K562 (cell line): ENCODE measurements around the gene RAP2C. TPM values are rescaled to one million over a fixed set of nuclear protein-coding genes. Genes with fewer than 3 reads are reported as not detected.
A peak's percentile ranks its signal among the peaks of the same experiment; 100 is the strongest.

Experiments
- CBX3 ChIP-seq, 2 experiments: IDR thresholded peaks; 1 replicate in 1 of 2; 2 replicates in 1 of 2; pipeline ENCODE4 v1.6.1; 2012; ENCODE audit warnings: inconsistent platforms in 2 of 2, low read length in 2 of 2, borderline replicate concordance in 1 of 2, control low read depth in 1 of 2
- CREM ChIP-seq: IDR thresholded peaks from 2 replicates; pipeline ENCODE4 v1.6.1; 2014; ENCODE audit warnings: antibody characterized with exemption, low read depth
- EP300 ChIP-seq: IDR thresholded peaks from 2 replicates; pipeline ENCODE4 v1.6.1; 2012; ENCODE audit warnings: low read length, improper control_type of control experiment
- ILF3 ChIP-seq: fragments of 450-650 bp; IDR thresholded peaks from 2 replicates; pipeline ENCODE4 v1.6.1; 2018; ENCODE audit warnings: antibody characterized with exemption, mild to moderate bottlenecking, moderate library complexity, borderline replicate concordance
- L3MBTL2 ChIP-seq: fragments of 450-650 bp; IDR thresholded peaks from 2 replicates; pipeline ENCODE4 v1.6.1; 2016; ENCODE audit warnings: mild to moderate bottlenecking, moderate library complexity
- MAFF ChIP-seq: IDR thresholded peaks from 2 replicates; pipeline ENCODE4 v1.6.1; 2012; ENCODE audit warnings: low read length, improper control_type of control experiment
- TCFL5 ChIP-seq: fragments of 250-450 bp; sonication (Bioruptor Pico); conservative IDR thresholded peaks from 2 replicates; pipeline ENCODE4 v1.6.1; 2021; ENCODE audit warnings: mild to moderate bottlenecking, moderate library complexity, matching md5 sums
- ZFX ChIP-seq: sonication (generic); formaldehyde crosslinking; IDR thresholded peaks from 2 replicates; pipeline ENCODE4 v1.8.0; 2022; ENCODE audit warnings: mild to moderate bottlenecking, missing genetic modification reagents, moderate library complexity
- ZNF263 ChIP-seq: sonication (generic); formaldehyde crosslinking; IDR thresholded peaks from 2 replicates; pipeline ENCODE4 v1.8.0; 2022; ENCODE audit warnings: mild to moderate bottlenecking, missing genetic modification reagents, borderline replicate concordance
- ZNF695 ChIP-seq: fragments of 450-650 bp; formaldehyde crosslinking; IDR thresholded peaks from 2 replicates; pipeline ENCODE4 v1.4.0; 2020; ENCODE audit warnings: mild to moderate bottlenecking, moderate library complexity
- polyA plus RNA-seq, 8 experiments: library from polyadenylated mRNA; depleted of rRNA in 4 of 8; stranded (reverse) in 5 of 8; unstranded in 3 of 8; fragments of >200 nt; fragmentation: Nextera tagmentation in 2 of 8; fragmentation: Illumina TruSeq in 1 of 8; extraction: Ambion mirVana in 2 of 8; extraction: Trizol in 1 of 8; gene quantifications; 2 replicates each; pipeline versions ENCODE4 v1.2.1 to v1.2.3, GENCODE V29; 2011 to 2014; ENCODE audit warnings: inconsistent platforms in 1 of 8, missing spikeins in 1 of 8
- total RNA-seq, 7 experiments: library from RNA; depleted of rRNA in 6 of 7; stranded (reverse); fragments of >200 nt in 6 of 7; fragmentation: Illumina TruSeq in 2 of 7; extraction: Trizol in 2 of 7; gene quantifications; 2 replicates each; pipeline versions ENCODE4 v1.2.1 to v1.2.3, GENCODE V29; 2011 to 2021; ENCODE audit warnings: low replicate concordance in 1 of 7
- TF ChIP-seq, protein P1 (sequence below), 3 experiments: fragments of 200-800 bp in 1 of 3; fragments of 250-450 bp in 1 of 3; fragments of 450-650 bp in 1 of 3; sonication (Bioruptor Pico) in 1 of 3; sonication (Bioruptor generic) in 1 of 3; formaldehyde crosslinking in 1 of 3; IDR thresholded peaks; 2 replicates each; pipeline versions ENCODE4 v1.6.1 to v1.8.0; 2016 to 2022; ENCODE audit warnings: mild to moderate bottlenecking in 2 of 3, missing genetic modification characterization in 2 of 3, missing compliant biosample characterization in 1 of 3, moderate library complexity in 1 of 3
- TF ChIP-seq, protein P2 (sequence below): fragments of 450-650 bp; IDR thresholded peaks from 2 replicates; pipeline ENCODE4 v1.7.1; 2018; ENCODE audit warnings: mild to moderate bottlenecking, low read depth; ENCODE audit not compliant: partially characterized antibody
- TF ChIP-seq, protein P3 (sequence below): fragments of 150-350 bp; IDR thresholded peaks from 2 replicates; pipeline ENCODE4 v1.6.1; 2014; ENCODE audit warnings: low read depth, mild to moderate bottlenecking, low read length, borderline replicate concordance
- TF ChIP-seq, protein P4 (sequence below), 2 experiments: fragments of 250-450 bp in 1 of 2; fragments of 450-650 bp in 1 of 2; sonication (Bioruptor Pico) in 1 of 2; IDR thresholded peaks; 2 replicates each; pipeline versions ENCODE4 v1.6.1 to v1.8.0; 2016 to 2021; ENCODE audit warnings: mild to moderate bottlenecking in 2 of 2, moderate library complexity in 2 of 2, missing compliant biosample characterization in 1 of 2, missing genetic modification characterization in 1 of 2

The RAP2C gene
- total and polyA plus RNA-seq, 9 of the 15 experiments (the other 6 are each of a cell fraction or from before 2014, with no cell fraction given): 7.8 to 28.6 (median 18.6) TPM

DNA sequence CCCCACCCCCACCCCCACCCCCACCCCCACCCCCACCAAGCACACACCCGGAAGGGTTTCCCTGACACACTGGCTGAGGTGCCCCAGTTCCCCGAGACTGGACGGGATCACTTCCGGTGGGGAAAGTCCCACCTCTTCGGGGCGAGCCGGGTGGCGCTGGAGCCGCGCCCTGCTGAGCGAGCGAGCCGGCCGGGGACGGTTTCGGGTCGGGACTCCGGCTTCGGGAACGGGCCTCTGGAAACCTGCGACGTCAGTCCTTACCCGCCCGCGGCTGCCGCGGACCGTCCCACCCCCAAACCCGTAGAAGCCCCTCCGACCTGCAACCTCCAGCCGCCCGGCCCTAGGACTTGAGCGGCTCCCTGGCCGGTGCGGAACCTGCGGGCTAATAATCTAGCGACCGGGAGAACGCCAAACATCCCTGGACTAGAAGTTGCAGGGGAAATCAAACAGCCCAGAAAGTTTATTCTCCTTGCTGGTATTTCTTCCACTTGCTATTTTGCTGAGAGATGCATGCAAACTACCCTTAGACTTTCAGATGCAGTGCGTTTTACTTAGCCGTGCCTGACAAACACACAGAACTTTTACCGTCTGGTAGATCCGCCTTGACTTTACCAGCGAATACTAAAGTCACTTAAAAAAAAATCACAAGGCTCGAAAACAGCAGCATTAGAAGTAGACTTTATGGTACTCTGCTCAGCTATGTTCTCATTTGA, 991 bp downstream of the RAP2C start (continued):
- TF ChIP-seq, protein P1, sequence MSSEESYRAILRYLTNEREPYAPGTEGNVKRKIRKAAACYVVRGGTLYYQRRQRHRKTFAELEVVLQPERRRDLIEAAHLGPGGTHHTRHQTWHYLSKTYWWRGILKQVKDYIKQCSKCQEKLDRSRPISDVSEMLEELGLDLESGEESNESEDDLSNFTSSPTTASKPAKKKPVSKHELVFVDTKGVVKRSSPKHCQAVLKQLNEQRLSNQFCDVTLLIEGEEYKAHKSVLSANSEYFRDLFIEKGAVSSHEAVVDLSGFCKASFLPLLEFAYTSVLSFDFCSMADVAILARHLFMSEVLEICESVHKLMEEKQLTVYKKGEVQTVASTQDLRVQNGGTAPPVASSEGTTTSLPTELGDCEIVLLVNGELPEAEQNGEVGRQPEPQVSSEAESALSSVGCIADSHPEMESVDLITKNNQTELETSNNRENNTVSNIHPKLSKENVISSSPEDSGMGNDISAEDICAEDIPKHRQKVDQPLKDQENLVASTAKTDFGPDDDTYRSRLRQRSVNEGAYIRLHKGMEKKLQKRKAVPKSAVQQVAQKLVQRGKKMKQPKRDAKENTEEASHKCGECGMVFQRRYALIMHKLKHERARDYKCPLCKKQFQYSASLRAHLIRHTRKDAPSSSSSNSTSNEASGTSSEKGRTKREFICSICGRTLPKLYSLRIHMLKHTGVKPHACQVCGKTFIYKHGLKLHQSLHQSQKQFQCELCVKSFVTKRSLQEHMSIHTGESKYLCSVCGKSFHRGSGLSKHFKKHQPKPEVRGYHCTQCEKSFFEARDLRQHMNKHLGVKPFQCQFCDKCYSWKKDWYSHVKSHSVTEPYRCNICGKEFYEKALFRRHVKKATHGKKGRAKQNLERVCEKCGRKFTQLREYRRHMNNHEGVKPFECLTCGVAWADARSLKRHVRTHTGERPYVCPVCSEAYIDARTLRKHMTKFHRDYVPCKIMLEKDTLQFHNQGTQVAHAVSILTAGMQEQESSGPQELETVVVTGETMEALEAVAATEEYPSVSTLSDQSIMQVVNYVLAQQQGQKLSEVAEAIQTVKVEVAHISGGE (CRISPR knock-in tag; IDR thresholded peaks at IDR 0.05): peak in 2 of 3 experiments; percentile 89 to 98; a peak in 5 of 6 replicates
- peak; percentile 60 for TF ChIP-seq CREM
- no peak for TF ChIP-seq MAFF
- TF ChIP-seq, protein P2, sequence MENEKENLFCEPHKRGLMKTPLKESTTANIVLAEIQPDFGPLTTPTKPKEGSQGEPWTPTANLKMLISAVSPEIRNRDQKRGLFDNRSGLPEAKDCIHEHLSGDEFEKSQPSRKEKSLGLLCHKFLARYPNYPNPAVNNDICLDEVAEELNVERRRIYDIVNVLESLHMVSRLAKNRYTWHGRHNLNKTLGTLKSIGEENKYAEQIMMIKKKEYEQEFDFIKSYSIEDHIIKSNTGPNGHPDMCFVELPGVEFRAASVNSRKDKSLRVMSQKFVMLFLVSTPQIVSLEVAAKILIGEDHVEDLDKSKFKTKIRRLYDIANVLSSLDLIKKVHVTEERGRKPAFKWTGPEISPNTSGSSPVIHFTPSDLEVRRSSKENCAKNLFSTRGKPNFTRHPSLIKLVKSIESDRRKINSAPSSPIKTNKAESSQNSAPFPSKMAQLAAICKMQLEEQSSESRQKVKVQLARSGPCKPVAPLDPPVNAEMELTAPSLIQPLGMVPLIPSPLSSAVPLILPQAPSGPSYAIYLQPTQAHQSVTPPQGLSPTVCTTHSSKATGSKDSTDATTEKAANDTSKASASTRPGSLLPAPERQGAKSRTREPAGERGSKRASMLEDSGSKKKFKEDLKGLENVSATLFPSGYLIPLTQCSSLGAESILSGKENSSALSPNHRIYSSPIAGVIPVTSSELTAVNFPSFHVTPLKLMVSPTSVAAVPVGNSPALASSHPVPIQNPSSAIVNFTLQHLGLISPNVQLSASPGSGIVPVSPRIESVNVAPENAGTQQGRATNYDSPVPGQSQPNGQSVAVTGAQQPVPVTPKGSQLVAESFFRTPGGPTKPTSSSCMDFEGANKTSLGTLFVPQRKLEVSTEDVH: no peak
- TF ChIP-seq CBX3 (IDR thresholded peaks at IDR 0.05; ENCODE audit: borderline replicate concordance in 1 of 2, low read length in 2 of 2): no peak
- TF ChIP-seq ZNF695 (CRISPR knock-in tag): no peak
- TF ChIP-seq TCFL5 (CRISPR knock-in tag): no peak
- TF ChIP-seq, protein P3, sequence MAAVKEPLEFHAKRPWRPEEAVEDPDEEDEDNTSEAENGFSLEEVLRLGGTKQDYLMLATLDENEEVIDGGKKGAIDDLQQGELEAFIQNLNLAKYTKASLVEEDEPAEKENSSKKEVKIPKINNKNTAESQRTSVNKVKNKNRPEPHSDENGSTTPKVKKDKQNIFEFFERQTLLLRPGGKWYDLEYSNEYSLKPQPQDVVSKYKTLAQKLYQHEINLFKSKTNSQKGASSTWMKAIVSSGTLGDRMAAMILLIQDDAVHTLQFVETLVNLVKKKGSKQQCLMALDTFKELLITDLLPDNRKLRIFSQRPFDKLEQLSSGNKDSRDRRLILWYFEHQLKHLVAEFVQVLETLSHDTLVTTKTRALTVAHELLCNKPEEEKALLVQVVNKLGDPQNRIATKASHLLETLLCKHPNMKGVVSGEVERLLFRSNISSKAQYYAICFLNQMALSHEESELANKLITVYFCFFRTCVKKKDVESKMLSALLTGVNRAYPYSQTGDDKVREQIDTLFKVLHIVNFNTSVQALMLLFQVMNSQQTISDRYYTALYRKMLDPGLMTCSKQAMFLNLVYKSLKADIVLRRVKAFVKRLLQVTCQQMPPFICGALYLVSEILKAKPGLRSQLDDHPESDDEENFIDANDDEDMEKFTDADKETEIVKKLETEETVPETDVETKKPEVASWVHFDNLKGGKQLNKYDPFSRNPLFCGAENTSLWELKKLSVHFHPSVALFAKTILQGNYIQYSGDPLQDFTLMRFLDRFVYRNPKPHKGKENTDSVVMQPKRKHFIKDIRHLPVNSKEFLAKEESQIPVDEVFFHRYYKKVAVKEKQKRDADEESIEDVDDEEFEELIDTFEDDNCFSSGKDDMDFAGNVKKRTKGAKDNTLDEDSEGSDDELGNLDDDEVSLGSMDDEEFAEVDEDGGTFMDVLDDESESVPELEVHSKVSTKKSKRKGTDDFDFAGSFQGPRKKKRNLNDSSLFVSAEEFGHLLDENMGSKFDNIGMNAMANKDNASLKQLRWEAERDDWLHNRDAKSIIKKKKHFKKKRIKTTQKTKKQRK: no peak
- no peak for TF ChIP-seq ILF3
- no peak for TF ChIP-seq L3MBTL2
- TF ChIP-seq ZNF263 (CRISPR knock-in tag): no peak
- TF ChIP-seq, protein P4, sequence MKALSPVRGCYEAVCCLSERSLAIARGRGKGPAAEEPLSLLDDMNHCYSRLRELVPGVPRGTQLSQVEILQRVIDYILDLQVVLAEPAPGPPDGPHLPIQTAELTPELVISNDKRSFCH (CRISPR knock-in tag; IDR thresholded peaks at IDR 0.05): no peak
- TF ChIP-seq, protein P4 (tag; IDR thresholded peaks at IDR 0.05): no peak
- 0 out of 2 replicates have a peak, but pooled peaks have one; percentile 13 for TF ChIP-seq EP300
- no peak for TF ChIP-seq ZFX (CRISPR knock-in tag)
